SH-SY5Y (cell line): ENCODE results near the gene HOXA3.

Source experiments
- GATA2 ChIP-seq: IDR thresholded peaks from 2 replicates; pipeline ENCODE4 v1.6.1; 2011; ENCODE audit warnings: mild to moderate bottlenecking, low read depth, low read length
- GATA3 ChIP-seq: IDR thresholded peaks from 2 replicates; pipeline ENCODE4 v1.6.1; 2011; ENCODE audit warnings: low read depth, mild to moderate bottlenecking, low read length, moderate library complexity

Gene HOXA3

GRCh38 chr7:27185013-27185853, 32.9 kb upstream of the HOXA3 start, which contains the start of gene HOXA11:
TSS of gene HOXA11 (minus strand) at chr7:27185232. CDS start at chr7:27185144, 88 bp downstream.
- TF ChIP-seq GATA2 (no peak), GATA3 (no peak)

GRCh38 chr7:27184337-27185012, 32.1 kb upstream of the HOXA3 start:
- TF ChIP-seq GATA2 (no peak), GATA3 (no peak)

- no peak for TF ChIP-seq GATA3
- no peak for TF ChIP-seq GATA2
Measured at GRCh38 chr7:27183682-27184336, 31.4 kb upstream of the HOXA3 start.

GRCh38 chr7:27182861-27183681, 30.7 kb upstream of the HOXA3 start:
- no peak for TF ChIP-seq GATA2
- no peak for TF ChIP-seq GATA3

- no peak for TF ChIP-seq GATA3
- no peak for TF ChIP-seq GATA2
Measured at GRCh38 chr7:27182285-27182841, 30.0 kb upstream of the HOXA3 start.

GRCh38 chr7:27181795-27182275, 29.5 kb upstream of the HOXA3 start:
- TF ChIP-seq GATA2 (no peak), GATA3 (no peak)

- no peak for TF ChIP-seq GATA2
- TF ChIP-seq GATA3 = no peak
Measured at GRCh38 chr7:27180431-27181420, 28.3 kb upstream of the HOXA3 start.

GRCh38 chr7:27179503-27180430, 27.4 kb upstream of the HOXA3 start:
- TF ChIP-seq GATA2 = no peak
- no peak for TF ChIP-seq GATA3

GRCh38 chr7:27179030-27179429, 26.6 kb upstream of the HOXA3 start:
- TF ChIP-seq GATA2 (no peak), GATA3 (no peak)

- TF ChIP-seq GATA3 = no peak
- TF ChIP-seq GATA2 = no peak
Measured at GRCh38 chr7:27178366-27178765, 26.0 kb upstream of the HOXA3 start.

- TF ChIP-seq GATA3 = no peak
- TF ChIP-seq GATA2 = no peak
Measured at GRCh38 chr7:27177795-27178320, 25.5 kb upstream of the HOXA3 start.
